HG03066 (cell line): ENCODE measurements around the gene CADM4.

ENCODE experiments used
- ATAC-seq: cut with Tn5 transposase; IDR thresholded peaks from one replicate; pipeline ENCODE4 v1.9.1; 2021; ENCODE audit warnings: low read depth; ENCODE audit not compliant: unreplicated experiment

CADM4 gene

GRCh38 chr19:43634872-43635560 lies 4.6 kb downstream of the CADM4 start:
- no peak for ATAC-seq

DNA sequence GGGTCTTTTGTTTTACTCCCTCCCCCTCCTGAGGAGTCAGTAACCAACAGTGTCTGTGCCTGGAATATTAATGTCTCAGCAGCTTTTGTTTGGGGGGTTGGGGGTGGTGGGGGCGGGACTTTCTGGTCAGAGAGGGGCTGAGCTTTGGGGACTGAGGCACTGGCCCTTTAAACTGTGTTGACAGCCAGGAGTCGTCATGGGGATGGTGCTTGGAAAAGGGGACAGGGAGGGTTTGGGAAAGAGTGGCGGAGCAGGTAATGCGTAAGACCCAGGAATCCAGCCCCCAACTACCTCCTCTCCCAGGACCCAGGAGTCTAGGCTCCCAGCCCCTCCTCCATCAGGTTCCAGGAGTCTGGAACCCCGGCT lies 5.2 kb downstream of the CADM4 start:
- ATAC-seq, result no peak

DNA sequence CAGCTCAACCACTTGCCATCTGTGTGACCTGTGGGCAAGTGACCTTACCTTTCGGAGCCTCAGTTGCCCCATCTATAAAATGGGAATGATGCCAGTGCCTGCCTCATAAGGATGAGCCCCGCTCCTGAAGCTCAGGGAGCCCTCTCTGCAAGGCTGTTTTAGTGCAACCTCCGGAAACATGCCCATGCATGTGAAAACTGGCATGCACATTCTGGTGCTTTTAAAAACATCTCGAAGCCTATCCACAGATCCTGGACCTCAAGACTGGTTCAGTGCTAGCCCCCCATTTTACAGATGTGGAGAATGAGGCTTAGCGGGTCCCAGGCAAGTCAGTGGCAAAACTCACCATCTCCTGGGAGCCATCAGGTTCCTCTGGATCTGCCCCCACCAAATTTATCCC lies 5.6 kb downstream of the CADM4 start:
- no peak for ATAC-seq

GRCh38 chr19:43633520-43633919 lies 6.1 kb downstream of the CADM4 start:
- no peak for ATAC-seq

DNA sequence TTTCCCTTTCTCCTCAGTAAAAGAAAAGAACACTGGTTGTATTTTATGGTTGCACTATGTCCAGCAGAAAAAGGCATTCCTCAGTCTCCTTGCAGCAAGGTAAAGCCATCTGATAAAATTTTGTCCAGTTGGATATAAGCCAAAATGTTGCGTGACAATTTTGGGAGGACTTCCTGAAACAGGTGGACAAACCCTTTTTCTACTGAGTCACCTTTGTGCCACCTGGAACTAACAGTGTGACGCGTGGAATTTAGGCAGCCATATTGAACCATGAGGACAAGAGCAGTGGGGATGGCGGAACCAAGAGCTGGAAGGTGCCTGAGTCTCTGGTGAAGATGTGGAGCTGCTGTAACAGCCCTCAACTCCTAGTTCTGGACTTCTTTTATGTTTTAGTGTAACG lies 8.2 kb downstream of the CADM4 start:
- no peak for ATAC-seq

DNA sequence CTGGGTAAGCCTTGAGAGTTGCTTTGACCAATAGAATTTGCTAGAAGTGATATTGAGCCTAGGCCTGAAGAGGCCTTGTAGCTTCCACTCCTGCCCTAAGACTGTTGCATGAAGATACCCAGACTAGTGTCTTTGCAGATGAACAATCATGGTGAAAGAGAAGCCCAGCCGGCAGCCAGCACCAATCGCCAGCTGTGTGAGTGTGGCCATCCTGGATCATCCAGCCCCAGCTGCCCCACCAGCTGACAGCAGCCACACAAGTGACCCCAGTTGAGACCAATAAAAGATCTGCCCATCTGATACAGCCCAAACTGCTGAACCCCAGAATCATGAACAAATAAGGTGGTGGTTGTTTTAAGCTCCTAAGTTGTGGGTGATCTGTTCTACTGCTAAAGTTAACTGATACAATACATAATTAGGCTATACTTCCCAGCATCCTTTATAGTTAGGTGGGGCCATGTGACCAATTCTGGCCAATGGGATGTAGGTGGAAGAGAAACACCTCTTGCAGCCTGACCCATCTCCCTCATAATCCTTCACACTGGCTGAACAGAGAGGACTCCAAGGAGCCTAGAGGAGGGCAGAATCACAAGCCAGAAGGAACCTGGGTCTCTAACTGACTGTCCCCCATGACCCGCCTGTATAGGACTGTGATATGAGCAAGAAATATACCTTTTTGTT lies 10.9 kb downstream of the CADM4 start:
- ATAC-seq, result no peak

GRCh38 chr19:43626838-43627237 lies 12.8 kb downstream of the CADM4 start:
- ATAC-seq, result no peak

GRCh38 chr19:43625918-43626579 lies 13.6 kb downstream of the CADM4 start:
- no peak for ATAC-seq

DNA sequence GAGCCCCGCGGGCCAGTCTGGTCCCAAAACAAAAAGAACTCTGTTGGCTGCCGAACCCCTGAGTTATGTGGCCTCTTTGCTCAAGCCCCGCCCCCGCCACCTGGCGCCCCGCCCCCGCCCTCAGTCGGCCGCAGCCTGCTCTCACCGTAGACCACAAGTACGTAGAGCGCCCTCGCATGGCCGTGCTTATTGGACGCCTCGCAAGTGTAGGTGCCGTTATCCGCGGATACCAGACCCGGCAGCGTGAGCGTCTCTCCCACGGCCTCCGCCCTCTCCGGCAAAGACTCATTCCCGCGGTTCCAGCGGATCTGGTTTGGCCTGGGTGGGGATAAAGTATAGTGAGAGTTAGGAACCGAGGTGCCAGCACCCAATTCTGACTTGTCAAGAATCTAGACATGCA lies 14.7 kb downstream of the CADM4 start:
- ATAC-seq, result no peak

DNA sequence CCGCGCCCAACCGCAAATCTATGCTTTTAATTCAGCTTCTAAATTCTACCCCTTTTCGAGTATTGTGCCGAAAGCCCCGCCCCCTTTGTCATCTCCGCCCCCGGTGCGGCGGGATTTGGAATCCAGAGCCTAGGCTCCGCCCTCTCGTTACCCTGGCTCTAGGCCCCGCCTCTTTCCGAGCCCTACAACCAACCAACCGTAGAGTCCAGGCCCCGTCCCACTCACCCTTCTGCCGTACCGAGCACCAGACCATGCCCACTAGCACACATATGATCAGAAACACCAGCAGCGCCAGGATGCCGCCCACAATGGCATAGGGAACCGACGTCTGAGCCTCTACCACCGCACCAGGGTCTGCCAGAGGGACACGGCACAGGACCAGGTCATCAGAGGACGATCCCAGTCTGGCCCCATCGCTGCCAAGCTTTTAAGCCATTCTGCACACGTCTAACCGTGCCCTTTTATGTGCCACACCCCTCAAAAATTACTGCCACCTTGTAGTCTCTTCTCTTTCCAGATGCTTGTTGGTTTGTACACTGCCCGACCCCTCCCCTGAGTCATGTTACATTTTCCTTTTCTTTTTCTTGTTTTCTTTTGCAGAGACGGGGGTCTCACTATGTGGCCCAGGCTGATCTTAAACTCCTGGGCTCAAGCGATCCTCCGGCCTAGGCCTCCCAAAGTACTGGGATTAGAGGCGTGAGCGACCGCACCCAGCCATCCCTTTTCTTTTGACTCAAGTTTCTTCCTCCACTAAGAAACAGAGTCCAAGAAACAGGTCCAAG lies 15.6 kb downstream of the CADM4 start:
- no peak for ATAC-seq

DNA sequence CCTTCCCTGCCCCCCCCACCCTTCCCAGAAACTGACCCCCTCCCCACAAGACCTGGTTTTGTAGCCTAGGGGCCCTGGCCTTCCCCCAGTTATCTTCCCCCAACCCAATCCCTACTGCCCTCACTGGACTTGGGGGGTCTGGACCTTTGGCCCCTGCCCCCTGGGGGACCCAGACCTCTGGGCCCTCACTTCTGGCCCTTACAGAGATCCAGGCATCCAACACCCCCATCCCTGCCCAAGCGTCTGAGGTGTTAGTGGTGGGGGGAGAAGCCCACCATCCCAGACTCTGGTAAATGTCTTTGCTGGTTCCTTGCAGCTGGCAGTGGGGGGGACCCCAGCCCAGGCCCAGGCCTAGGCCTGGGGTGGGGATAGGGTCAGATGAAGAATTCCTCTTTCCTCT lies 16.7 kb downstream of the CADM4 start:
- no peak for ATAC-seq

- ATAC-seq, result no peak
Measured at GRCh38 chr19:43622070-43622469, 17.6 kb downstream of the CADM4 start.

- no peak for ATAC-seq
Measured at GRCh38 chr19:43620061-43621001, 19.3 kb downstream of the CADM4 start.

GRCh38 chr19:43619262-43620060 lies 20.2 kb downstream of the CADM4 start, which contains the start of gene ZNF428:
ZNF428 (minus strand) TSS chr19:43619629; CDS start chr19:43614304, 5,325 bp downstream.
- peak; percentile 73 for ATAC-seq

GRCh38 chr19:43618921-43619261 lies 20.8 kb downstream of the CADM4 start:
- peak; percentile 29 for ATAC-seq

DNA sequence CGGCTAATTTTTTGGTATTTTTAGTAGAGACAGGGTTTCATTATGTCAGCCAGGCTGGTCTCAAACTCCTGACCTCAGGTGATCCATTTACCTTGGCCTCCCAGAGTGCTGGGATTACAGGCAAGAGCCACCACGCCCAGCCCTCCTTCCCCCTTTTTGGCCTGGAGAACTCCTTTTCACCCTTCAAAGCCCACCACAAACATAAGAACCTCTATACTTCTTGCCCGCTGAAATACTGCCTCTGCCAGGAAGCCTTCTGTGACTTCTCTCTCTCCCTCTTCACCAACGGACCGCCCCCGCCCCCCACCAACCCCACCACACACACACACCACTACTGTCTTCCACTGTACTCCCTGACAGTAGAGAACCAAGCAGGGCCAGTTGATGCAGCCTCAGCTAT lies 22.7 kb downstream of the CADM4 start:
- ATAC-seq, result no peak

DNA sequence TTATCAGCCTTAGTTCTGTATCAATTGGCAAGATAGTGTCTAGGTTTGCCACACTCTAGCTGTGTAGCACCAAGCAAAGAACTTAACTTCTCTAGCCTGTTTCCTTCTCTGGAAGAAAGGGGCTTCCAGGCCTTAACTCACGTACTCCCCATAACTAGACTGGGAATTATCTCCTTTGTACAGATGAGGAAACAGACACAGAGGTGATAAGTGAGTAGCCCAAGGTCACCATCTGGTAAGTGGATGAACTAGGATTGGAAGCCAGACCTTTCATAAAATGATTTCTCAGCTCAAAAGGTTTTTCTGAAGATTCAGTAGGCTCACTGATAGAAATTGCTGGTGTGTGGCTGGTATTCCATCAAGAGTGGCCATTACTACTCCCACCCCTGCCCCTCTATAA lies 23.3 kb downstream of the CADM4 start:
- no peak for ATAC-seq

DNA sequence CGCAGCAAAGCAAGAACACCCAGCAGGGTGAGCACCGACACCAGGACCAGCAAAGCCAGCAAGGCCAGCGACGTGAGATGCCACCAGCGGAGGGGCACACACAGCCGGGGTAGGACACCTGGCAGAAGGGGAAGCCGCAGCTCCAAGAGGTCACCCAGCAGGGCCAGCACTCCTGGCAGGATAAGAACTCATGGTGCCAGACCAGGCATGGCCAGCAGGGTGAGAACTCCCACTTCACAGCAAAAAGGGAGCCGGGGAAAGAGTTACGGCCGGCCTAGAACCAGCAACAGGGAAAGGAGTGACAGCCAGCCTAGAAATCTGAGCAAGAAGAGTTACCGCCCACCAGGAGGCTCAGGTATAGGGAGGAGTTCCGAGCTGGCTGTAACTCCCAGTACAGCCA lies 27.3 kb downstream of the CADM4 start:
- ATAC-seq, result no peak

DNA sequence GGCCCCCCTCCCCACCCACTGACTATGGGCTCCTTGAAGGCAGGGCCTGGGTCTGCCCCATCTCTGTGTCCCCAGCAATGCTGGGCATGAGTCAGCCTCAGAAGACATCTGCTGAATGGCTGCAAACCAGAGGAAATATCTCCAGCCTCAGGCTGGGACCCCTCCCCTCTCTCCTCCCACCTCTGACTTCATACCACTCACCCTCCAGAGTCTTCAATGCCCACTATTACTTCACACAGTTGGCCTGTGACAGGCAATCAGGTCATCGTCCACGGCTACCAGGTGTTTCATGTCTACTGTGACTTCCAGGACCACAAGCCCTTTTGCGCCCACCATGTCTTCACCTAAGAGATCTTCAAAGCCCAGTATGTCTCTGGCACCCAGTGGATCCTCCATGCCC lies 27.9 kb downstream of the CADM4 start, which contains the start of gene SRRM5:
SRRM5 (plus strand) TSS at position 301 of the 400 bp plus-strand sequence; CDS start at position 335, 34 bp downstream.
- ATAC-seq, result no peak
